Gastroesophageal sphincter (tissue), 4 donors: ENCODE measurements around the gene ARHGEF19. TPM values are rescaled to one million over a fixed set of nuclear protein-coding genes. Genes with fewer than 3 reads are reported as not detected.

Source experiments
- ATAC-seq: fragments of 150-250 bp; one replicate; pipeline ENCODE4 v1.9.1; 2016; ENCODE audit warnings: mild to moderate bottlenecking, moderate library complexity
- H3K27ac ChIP-seq, 4 donors: fragments of 200-600 bp; sonication (generic) in 3 of 4; 1 replicate in 3 of 4; 2 replicates in 1 of 4; pipeline ENCODE4 v1.5.1; 2016 to 2019
- H3K27me3 ChIP-seq: fragments of 200-600 bp; sonication (generic); one replicate; pipeline ENCODE4 v1.5.1; 2019
- H3K36me3 ChIP-seq, 2 donors: fragments of 200-600 bp; sonication (generic); one replicate each; pipeline ENCODE4 v1.5.1; 2019; ENCODE audit warnings: control low read depth in 1 of 2
- H3K4me1 ChIP-seq, 3 donors: fragments of 200-600 bp; sonication (generic); 1 replicate in 2 of 3; 2 replicates in 1 of 3; pipeline ENCODE4 v1.5.1; 2016 to 2019; ENCODE audit warnings: control low read depth in 2 of 3
- H3K4me3 ChIP-seq, 2 donors: fragments of 200-600 bp; sonication (generic); one replicate each; pipeline ENCODE4 v1.5.1; 2019; ENCODE audit warnings: mild to moderate bottlenecking in 1 of 2, moderate library complexity in 1 of 2
- H3K9me3 ChIP-seq, 3 donors: fragments of 200-600 bp; sonication (generic); one replicate each; pipeline ENCODE4 v1.5.1; 2017 to 2019; ENCODE audit warnings: control low read depth in 2 of 3
- CTCF ChIP-seq, 4 experiments: fragments of 200-600 bp in 2 of 4; fragments of 450-650 bp in 2 of 4; sonication (generic) in 1 of 4; IDR thresholded peaks; one replicate each; pipeline ENCODE4 v1.5.1; 2017 to 2019; ENCODE audit warnings: antibody characterized with exemption in 4 of 4, mild to moderate bottlenecking in 2 of 4, moderate library complexity in 2 of 4
- EP300 ChIP-seq: sonication (generic); formaldehyde crosslinking; IDR thresholded peaks from one replicate; pipeline ENCODE4 v1.6.1; 2017; ENCODE audit warnings: antibody characterized with exemption, mild to moderate bottlenecking
- POLR2A ChIP-seq, 2 donors: fragments of 450-650 bp; IDR thresholded peaks; one replicate each; pipeline ENCODE4 v1.6.1; 2017; ENCODE audit warnings: antibody characterized with exemption in 2 of 2, mild to moderate bottlenecking in 2 of 2, moderate library complexity in 1 of 2
- POLR2AphosphoS5 ChIP-seq: sonication (generic); formaldehyde crosslinking; IDR thresholded peaks from one replicate; pipeline ENCODE4 v1.6.1; 2017; ENCODE audit warnings: antibody characterized with exemption
- WGBS, 2 donors: methylation state at CpG; one replicate each; pipeline ENCODE4 v1.1.5; 2018; ENCODE audit warnings: low coverage in 1 of 2; 5-methylcytosine and 5-hydroxymethylcytosine counted together
- total RNA-seq, 4 donors: library from RNA; depleted of rRNA; stranded (reverse); fragments of >200 nt; gene quantifications; one replicate each; pipeline ENCODE4 v1.1.0, GENCODE V29; 2016

The ARHGEF19 gene
- total RNA-seq, 4 donors from 2014 or later: 2.8 to 3.6 (median 3.4) TPM

- TF ChIP-seq EP300: no peak
- TF ChIP-seq POLR2AphosphoS5: peak; percentile 66
- no peak for TF ChIP-seq POLR2A (IDR thresholded peaks at IDR 0.05)
- peak in 3 of 4 experiments; percentile 81 to 87 (median 82) for TF ChIP-seq CTCF (IDR thresholded peaks at IDR 0.05)
- Histone ChIP-seq H3K27ac (peak overlapping the region in 3 of 4 donors; percentile 27 to 55 (median 40)), H3K36me3 (peaks cover 0 to 17% of the 10 kb centered on the region in 2 donors), H3K4me1 (peaks cover 19 to 54% (median 21%) of the 10 kb centered on the region in 3 donors), H3K9me3 (no peaks in the 10 kb centered on the region), H3K27me3 (no peaks in the 10 kb centered on the region), H3K4me3 (no peak overlapping the region)
- 7 to 15% methylated on average over 3 to 4 of the region's 8 CpGs for WGBS, 2 donors
- ATAC-seq: peak; percentile 51
Observed at GRCh38 chr1:16243936-16244649, 31.6 kb upstream of the ARHGEF19 start.

DNA sequence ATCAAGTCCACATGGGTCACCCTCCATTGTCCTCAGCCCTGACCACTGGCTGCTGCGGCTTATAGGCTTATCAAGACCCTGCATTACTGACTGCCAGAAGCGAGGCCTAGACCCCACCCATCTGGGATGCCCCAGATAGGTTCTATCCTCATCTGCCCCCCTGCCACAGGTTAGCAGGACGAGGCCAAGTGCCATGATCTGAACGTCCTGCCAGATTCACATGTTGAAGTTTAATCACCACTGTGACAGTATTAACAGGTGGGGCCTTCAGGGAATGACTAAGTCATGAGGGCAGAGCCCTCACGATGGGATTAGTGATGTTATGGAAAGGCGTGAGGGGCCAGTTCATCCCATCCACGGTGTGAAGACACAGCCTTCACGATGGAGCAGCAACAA is 30.8 kb upstream of the ARHGEF19 start:
- no peak overlapping the region for H3K27ac ChIP-seq
- no peak overlapping the region for H3K4me3 ChIP-seq
- no peak for ATAC-seq
- H3K9me3 ChIP-seq: no peaks in the 10 kb centered on the region
- TF ChIP-seq EP300 (no peak), POLR2A (IDR thresholded peaks at IDR 0.05) (no peak), POLR2AphosphoS5 (no peak), CTCF (IDR thresholded peaks at IDR 0.05) (no peak)
- H3K27me3 ChIP-seq: no peaks in the 10 kb centered on the region
- peaks cover 0 to 17% of the 10 kb centered on the region in 2 donors for H3K36me3 ChIP-seq
- 57 to 80% methylated on average over 2 to 6 of the region's 8 CpGs for WGBS, 2 donors
- H3K4me1 ChIP-seq: peaks cover 11 to 46% (median 14%) of the 10 kb centered on the region in 3 donors

DNA sequence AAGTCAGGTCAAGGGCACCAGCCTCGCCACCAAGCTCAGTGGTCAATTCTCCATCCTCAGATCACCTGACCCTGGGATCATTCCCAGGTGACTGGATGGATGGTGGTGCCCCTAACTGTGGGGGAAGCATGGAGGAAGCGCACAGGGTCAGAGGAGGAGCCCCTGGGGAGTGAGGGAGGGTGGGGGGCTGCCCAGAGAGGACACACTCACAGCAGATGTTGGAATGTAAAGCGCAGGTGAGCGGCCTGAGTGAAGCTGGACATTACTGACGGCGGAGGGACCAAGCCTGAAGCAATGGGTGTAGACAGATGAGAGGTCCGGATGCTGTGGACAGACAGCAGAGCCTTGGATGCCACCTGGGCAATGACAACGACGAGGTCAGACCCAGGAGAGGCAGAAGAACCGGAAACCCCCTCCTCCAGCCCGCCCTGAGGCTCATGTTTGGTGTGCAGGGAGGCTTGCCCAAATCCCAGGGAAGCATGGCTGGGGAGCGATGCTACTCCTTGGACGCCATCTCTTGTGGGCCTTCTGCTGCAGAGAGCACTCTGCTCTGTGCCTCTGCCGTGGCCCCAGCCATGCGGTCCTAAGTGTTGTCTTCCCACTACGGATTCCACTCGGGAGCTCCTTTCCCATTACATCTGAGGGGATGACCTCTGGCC is 30.2 kb upstream of the ARHGEF19 start:
- TF ChIP-seq POLR2AphosphoS5 (no peak), POLR2A (IDR thresholded peaks at IDR 0.05) (no peak), CTCF (IDR thresholded peaks at IDR 0.05) (no peak), EP300 (no peak)
- peaks cover 0 to 17% of the 10 kb centered on the region in 2 donors for H3K36me3 ChIP-seq
- no peaks in the 10 kb centered on the region for H3K9me3 ChIP-seq
- no peak overlapping the region for H3K27ac ChIP-seq
- no peak for ATAC-seq
- no peak overlapping the region for H3K4me3 ChIP-seq
- no peaks in the 10 kb centered on the region for H3K27me3 ChIP-seq
- peaks cover 5 to 45% (median 12%) of the 10 kb centered on the region in 3 donors for H3K4me1 ChIP-seq
- WGBS, 2 donors: 85 to 92% methylated on average over 4 to 12 of the region's 17 CpGs

GRCh38 chr1:16241221-16241708 is 28.8 kb upstream of the ARHGEF19 start:
- WGBS, 2 donors: 60 to 73% methylated on average over 6 to 7 of the region's 10 CpGs
- no peaks in the 10 kb centered on the region for H3K9me3 ChIP-seq
- peaks cover 2 to 42% (median 13%) of the 10 kb centered on the region in 3 donors for H3K4me1 ChIP-seq
- H3K27me3 ChIP-seq: no peaks in the 10 kb centered on the region
- peaks cover 0 to 11% of the 10 kb centered on the region in 2 donors for H3K36me3 ChIP-seq
- no peak overlapping the region for H3K27ac ChIP-seq
- H3K4me3 ChIP-seq: no peak overlapping the region
- ATAC-seq: no peak
- TF ChIP-seq POLR2AphosphoS5 (no peak), CTCF (IDR thresholded peaks at IDR 0.05) (no peak)
